Measurements from ENCODE around the gene ADGRL3.

Gene ADGRL3

GRCh38 chr4:61445374-61446063 lies 245.4 kb downstream of the ADGRL3 start:
- no peak for TF ChIP-seq CTCF (IDR thresholded peaks at IDR 0.05; ENCODE audit: low read depth, low read length, missing control alignments)
- no peak overlapping the region for H3K4me3 ChIP-seq (replicated peaks; ENCODE audit: low read depth, low read length)
- DNase-seq (ENCODE audit: extremely low read depth, low read depth) = no peak

GRCh38 chr4:61446941-61447340 lies 246.8 kb downstream of the ADGRL3 start:
- DNase-seq (ENCODE audit: extremely low read depth, low read depth) = no peak
- no peak overlapping the region for H3K4me3 ChIP-seq (replicated peaks; ENCODE audit: low read depth, low read length)
- no peak for TF ChIP-seq CTCF (IDR thresholded peaks at IDR 0.05; ENCODE audit: low read depth, low read length, missing control alignments)

GRCh38 chr4:61447918-61448317 lies 247.8 kb downstream of the ADGRL3 start:
- no peak overlapping the region for H3K4me3 ChIP-seq (replicated peaks; ENCODE audit: low read depth, low read length)
- TF ChIP-seq CTCF (IDR thresholded peaks at IDR 0.05; ENCODE audit: low read depth, low read length, missing control alignments) = no peak
- DNase-seq (ENCODE audit: extremely low read depth, low read depth) = no peak

GRCh38 chr4:61451935-61452334 lies 251.8 kb downstream of the ADGRL3 start:
- no peak for DNase-seq (ENCODE audit: extremely low read depth, low read depth)
- no peak for TF ChIP-seq CTCF (IDR thresholded peaks at IDR 0.05; ENCODE audit: low read depth, low read length, missing control alignments)

GRCh38 chr4:61461956-61462355 lies 261.8 kb downstream of the ADGRL3 start:
- TF ChIP-seq CTCF (IDR thresholded peaks at IDR 0.05; ENCODE audit: low read depth, low read length, missing control alignments) = no peak
- DNase-seq (ENCODE audit: extremely low read depth, low read depth) = no peak
- H3K4me3 ChIP-seq (replicated peaks; ENCODE audit: low read depth, low read length) = no peak overlapping the region

More at GRCh38 chr4:61451935-61452334, 251.8 kb downstream of the ADGRL3 start:
- no peak overlapping the region for H3K4me3 ChIP-seq (replicated peaks; ENCODE audit: low read depth, low read length)

GRCh38 chr4:61462451-61463326 lies 262.6 kb downstream of the ADGRL3 start:
- H3K4me3 ChIP-seq (replicated peaks; ENCODE audit: low read depth, low read length) = no peak overlapping the region
- no peak for DNase-seq (ENCODE audit: extremely low read depth, low read depth)
- no peak for TF ChIP-seq CTCF (IDR thresholded peaks at IDR 0.05; ENCODE audit: low read depth, low read length, missing control alignments)
